ENCODE results near the gene ZNF282.
"Not testable (repeated sequence)": the region's sequence is repeated elsewhere in the genome, so short reads cannot be mapped to it uniquely, and the experiment has no call there.

GRCh38 chr7:149251518-149251917 is 56.2 kb downstream of the ZNF282 start:
- not testable (repeated sequence) for TF ChIP-seq CTCF, POLR2A (IDR thresholded peaks at IDR 0.05)
